Measurements from ENCODE around the gene ARFRP1.
A peak's percentile ranks its signal among the peaks of the same experiment; 100 is the strongest.

ARFRP1 gene, protein sequence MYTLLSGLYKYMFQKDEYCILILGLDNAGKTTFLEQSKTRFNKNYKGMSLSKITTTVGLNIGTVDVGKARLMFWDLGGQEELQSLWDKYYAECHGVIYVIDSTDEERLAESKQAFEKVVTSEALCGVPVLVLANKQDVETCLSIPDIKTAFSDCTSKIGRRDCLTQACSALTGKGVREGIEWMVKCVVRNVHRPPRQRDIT

DNA sequence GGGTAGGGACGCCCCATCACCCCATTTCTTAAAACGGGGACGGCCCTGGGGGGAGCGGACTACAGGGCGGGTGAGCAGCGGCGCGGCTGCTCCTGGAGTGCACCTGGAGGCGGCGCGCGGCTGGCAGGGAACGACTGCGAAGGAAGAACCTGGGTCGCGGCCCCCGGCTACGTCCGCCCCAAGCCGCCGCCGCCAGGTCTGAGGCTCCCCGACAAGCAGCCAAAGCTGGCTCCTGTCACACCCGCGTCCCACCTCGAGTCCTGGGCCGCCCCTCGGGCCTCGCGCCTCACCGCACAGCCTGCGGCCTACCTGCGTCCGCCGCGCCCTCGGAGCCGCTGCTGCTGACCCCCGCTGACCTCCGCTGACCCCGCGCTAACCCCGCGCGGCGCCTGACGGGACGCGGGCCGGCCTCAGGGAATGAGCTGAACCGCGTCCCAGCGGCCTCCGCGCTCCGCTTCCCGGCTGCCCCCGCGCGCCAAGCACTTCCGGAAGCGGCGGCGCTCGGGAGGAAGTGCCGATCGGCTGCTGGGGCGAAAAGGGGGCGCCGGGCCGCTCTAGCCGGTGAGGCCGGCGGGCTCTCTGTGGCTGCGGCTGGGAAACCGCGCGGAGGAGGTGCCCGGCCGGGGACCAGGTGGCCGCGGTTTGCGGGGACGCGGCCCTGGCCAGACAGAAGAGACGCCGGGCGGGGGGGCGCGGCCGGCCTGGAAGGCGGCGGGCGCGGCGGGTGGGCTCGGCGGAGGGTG, at the start of gene ARFRP1, which contains the start of gene ZGPAT:
Gene ARFRP1, minus strand, starts transcription at position 419 of the 743 bp plus-strand sequence. CDS start 885 bp downstream, outside the sequence.
Gene ZGPAT, plus strand, starts transcription at position 482 of the 743 bp plus-strand sequence. CDS start 542 bp downstream, outside the sequence.
- peak; percentile 60 to 79 for DNase-seq

DNA sequence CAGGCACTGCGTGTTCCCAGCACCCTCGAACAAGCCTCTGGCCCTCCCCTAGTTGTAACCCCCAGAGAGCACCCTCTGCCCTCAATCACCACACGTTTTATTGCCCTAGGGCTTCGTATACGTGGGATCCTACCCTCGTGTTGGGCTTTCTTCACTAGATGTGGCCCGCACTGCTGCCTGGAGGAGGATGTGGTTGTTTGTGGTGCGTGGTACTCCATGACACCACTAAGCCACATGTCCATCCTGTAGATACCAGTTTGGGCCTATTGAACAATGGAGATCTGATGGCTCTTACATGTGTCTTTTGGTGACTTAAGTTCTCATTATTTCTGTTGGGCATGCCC, 48.8 kb upstream of the ARFRP1 start:
- DNase-seq: no peak

DNA sequence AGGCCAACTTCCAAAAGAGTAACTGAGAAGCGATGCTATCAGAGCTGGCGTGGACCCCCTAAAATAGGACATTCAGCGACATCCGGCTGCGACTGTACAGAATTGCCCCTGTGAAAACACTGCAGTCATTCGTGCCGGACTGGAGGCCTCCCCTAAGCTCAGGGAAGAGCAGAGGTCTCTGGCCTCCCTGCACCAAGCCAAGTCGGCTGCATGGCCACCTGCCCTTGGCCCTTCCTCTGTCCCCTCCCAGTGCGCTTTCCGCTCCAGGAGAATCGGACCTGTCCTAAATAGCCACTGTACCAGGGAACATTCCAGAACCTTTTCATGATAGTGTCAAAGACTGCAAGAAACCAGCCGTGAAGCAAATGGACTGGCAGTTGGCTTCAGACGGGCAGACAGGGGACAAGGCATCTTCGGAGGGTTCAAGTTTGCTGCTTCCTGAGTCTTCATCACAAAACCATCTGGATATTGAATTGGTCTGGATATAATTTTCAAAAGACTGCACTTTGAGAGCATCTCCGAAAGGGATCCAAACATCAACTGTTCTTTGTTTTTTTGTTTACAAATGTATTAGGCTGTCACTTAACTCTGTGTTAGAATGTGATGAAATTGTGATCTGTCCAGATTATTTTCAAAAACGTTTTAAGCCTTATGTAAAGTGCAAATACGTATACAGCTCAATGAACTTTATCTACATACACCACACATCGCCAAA, 48.3 kb upstream of the ARFRP1 start:
- DNase-seq: no peak

DNA sequence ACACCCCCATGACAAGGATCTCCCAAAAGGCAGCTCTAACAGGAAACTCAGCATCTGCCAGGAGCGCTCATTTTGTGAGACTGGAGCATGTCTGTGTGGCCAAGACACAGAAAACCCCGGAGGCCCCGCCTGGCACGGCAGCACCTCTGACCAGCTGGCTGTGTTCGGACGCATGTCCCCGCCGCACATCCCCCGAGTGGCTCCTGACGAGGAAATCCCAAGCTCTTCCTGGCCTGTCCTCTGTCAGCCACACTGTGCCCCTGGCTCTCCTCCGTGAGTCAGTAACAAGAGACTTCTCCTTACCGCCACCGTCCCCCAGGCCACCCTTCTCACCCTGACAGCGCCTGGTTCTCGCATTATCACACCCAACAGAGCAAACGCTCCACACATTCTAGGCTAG, 46.2 kb upstream of the ARFRP1 start:
- no peak for DNase-seq

DNA sequence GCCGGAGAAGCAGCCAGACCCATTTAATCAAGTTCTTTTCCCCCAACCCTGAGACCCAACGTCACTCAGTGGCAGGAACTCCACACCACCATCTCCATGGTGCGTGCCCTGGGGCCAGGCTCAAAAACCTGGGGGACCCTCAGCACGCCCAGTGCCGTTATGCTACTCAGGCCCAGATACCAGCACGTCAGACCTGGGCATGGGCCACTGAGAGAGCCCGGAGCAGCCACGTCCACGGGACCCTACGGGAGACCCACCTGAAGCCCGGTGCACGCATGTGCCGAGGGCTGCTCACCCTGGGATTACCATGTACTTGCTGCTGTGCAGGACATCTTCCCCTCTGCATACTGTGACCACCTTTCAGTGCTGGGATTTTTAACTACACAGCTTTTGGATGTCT, 45.6 kb upstream of the ARFRP1 start:
- no peak for DNase-seq

DNA sequence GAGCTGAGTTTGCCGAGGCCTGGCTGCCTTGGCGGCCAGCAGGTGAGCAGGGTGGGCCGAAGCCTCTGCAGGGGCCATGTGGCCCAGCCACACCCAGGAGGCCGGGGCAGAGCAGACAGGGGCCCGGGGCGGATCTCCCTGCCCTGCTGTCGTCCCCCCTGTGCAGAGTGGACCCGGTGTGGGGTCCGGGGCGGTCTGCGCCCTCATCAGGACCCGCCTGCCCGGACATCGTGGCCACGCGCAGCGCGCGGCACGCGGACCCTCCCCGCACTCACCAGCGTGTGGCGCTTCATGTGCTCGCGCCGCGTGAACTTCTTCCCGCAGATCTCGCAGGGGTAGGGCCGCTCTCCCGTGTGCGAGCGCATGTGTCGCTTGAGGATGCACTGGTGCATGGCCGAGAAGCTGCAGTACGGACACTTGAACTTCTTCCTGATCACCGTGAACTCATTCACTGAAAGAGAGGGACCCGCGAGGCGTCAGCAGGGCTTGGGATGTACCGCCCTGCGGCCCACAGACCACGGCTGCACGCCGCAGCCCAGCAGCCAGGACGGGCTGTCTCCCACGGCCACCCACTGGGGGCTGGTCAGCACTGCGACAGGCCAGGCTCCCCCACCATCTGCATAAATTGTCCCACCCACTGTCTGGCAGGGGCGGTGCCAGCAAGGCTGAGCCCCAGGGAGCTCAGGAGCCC, 44.8 kb upstream of the ARFRP1 start:
- peak; percentile 24 to 34 for DNase-seq

DNA sequence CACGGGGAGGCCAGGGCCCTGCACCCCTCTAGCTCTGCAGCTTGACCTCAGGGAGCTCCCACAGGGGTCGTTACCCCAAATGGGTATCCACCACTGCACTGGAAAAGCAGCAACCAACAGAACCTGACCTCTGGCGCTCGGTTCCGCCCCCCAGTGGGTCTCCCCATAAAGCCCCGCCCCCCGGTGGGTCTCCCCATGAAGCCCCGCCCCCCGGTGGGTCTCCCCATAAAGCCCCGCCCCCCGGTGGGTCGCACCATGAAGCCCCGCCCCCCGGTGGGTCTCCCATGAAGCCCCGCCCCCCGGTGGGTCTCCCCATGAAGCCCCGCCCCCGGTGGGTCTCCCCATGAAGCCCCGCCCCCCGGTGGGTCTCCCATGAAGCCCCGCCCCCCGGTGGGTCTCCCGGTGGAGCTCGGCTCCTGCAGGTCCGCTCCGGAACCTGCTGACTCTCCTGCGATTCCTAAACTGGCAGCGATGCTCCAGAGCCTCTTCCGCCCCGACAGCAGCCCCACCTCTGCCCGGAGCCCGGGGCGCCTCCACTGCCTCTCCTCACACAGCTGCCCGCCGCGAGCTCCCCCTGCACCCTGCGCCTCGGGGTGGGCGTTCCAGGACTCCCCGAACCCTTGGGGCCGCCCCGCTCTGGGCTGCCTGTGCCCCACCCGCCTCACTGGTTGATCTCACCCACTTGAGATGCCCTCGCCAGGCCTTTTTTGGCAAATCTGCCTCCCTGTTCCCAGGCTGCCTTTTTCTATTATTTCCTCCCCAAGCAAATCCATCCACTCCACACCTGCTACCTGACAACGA, 43.9 kb upstream of the ARFRP1 start:
- no peak for DNase-seq

DNA sequence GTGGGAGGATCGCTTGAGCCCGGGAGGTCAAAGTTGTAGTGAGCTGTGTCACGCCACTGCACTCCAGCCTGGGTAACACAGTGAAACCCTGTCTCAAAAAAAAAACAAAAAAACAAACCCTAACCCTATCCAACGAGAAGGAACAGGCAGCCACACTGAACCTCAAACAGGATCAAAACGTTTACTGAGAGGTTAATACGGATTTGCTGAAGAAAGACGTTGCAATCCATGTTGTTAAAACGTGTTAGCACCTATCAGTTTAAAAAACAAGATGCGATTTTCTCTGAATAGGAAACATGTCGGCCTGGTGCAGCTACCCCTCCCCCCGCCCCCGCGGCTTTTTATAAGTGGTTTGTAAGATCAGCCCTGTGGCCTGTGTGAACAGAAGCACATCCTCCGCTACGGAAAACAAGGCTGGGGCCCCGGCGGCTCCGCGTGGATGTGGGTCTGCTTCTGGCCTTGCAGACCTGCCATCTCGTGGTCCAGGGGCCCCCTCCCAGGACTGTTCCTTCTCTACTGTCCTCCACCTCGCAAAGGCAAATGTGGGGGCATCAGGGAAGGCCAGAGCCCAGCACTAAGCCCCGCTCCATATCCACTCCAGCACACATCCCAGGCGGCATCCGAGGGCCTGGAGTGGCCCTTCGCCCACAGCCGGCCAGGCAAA, 43.2 kb upstream of the ARFRP1 start:
- peak in 1 of 2 experiments; percentile 7 for DNase-seq

DNA sequence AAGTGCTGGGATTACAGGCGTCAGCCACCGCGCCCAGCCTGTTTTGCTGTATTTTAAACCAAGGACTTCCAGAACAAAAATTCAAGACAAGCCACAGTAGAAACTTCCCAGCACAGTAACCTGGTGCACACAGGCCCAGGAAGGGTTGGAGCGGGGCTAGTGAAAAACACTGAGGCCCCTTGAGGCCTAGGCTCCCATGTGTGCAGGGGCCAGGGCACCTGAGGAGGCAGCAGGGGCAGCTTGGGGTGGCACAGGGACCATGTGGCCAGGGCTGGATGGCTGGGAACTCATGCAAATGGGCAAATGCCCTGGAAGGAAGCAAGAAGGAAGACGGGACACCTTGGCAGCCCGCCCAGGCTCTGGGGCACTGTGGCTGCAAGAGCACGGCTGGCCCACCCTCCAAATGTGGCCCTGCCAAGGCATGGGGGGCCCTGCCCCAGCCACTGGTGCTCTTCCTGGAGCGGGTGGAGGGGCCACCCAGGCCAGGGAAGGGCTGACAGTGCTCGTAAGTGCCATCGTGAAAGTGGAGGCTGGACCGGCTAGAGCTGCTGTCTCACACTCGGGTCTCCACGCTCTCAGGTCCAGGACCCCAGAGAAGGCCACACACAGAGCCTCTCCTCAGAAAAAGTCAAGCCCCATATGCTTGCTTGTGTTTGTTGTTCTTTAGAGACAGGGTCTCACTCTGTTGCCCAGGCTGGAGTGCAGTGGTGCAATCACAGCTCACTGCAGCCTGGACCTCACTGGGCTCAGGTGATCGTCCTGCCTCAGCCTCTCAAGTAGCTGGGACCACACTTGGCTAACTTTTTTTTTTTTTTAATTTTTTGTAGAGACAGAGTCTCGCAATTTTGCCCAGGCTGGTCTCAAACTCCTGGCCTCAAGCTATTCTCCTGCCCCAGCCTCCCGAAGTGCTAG, 42.1 kb upstream of the ARFRP1 start:
- DNase-seq: no peak

DNA sequence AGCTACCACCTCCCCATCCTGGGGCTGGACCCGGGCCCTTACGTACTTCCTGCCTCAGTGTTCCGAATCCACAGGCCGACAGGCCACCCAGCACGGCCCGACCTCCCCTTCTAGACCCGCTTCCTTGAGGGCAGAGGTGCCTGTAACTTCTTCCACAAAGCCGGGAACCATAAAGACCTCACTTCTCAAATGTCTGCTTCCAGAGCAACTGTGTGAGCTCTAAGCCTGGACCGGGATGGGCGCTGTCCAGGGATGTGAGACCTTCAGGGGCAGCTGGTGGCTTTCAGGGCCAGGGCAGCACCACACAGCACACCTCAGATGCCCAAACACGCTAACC, 41.1 kb upstream of the ARFRP1 start:
- no peak for DNase-seq

DNA sequence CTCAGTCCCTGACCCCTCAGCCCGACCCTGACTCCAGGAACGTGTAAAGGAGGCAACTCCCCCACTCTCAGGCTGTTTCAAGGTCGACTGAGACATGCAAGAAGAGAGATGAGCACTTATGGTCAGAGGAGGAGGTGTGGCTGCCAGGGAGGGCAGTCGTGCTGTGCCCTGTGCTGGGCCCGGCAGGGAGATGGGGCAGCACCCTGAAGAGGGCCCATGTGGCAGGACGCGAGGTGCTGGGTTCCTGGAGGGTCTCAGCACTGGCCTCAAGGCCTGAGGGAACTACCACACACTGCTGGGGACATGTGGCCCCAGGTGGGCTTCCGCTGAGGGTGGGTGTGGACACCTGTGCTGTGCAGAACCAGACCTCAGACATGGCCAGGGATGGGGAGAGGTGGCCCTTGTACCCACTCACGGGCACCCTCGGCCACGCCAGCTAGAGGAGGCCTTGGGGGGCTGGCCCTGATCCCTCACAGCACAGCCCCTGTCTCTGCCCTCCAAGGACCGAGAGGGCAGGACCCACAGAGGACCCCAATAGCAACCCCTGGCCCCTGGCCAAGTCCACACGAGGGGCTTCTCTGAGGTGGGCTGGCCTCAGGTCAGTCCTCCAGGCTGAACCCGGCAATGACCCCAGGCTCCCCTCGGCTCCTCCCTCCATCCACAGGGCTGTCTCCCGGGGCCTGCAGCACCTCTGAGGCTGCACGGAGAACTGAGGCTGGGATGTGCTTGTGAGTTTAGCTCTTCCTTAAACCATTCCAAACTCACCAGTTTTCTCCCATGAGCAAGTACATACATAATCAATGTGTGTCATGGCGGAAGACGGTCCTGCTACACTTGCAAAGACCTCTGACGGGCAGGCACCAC, 40.5 kb upstream of the ARFRP1 start:
- DNase-seq: no peak

DNA sequence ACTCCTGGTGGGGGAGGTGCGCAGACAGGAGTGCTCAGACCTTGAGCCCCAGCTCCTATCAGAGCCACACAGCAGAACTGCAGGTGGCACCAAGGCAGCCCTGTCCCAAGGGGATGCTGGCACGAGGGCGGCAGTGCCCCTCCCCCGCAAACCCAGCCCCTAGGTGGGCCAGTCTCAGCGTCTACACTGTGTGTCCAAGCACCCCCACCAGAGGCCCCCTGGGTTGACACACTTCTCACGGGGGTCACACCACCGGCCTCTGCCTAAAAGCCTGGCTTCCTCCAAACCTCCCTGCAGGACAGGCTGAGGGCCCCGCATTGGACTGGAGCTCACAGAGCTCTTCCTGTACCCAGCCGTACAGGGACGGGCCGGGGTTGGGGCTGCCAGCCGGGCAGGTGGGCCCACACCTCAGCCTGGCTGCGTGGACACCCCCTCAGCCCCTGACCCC, 39.9 kb upstream of the ARFRP1 start:
- DNase-seq: no peak

DNA sequence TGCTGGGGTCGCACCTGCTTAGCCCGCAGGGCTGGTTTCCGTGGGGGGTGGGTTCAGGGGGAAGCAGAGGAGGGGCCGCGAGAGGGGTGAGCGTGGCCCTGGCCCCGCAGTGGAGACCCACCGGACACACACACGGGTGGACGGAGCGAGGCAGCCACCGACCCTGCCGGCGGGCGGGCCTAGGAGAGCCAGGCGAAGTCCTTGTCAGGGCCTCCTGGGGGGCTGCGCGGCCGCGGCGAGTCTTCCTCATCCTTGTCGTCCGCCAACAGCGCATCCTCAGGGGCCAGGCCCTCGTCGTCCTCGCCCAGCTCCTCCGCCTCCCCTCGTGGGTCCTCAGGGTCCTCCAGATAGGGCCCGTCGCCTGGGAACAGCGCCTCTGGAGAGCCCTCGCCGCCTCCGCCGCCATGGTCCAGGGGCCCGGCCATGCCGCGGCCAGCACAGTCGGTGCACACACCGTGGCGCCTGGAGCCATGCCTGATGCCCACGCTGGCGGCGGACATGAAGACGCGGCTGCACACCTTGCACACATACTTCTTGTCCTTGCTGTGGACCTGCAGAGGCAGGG, 39.1 kb upstream of the ARFRP1 start:
- no peak for DNase-seq

DNA sequence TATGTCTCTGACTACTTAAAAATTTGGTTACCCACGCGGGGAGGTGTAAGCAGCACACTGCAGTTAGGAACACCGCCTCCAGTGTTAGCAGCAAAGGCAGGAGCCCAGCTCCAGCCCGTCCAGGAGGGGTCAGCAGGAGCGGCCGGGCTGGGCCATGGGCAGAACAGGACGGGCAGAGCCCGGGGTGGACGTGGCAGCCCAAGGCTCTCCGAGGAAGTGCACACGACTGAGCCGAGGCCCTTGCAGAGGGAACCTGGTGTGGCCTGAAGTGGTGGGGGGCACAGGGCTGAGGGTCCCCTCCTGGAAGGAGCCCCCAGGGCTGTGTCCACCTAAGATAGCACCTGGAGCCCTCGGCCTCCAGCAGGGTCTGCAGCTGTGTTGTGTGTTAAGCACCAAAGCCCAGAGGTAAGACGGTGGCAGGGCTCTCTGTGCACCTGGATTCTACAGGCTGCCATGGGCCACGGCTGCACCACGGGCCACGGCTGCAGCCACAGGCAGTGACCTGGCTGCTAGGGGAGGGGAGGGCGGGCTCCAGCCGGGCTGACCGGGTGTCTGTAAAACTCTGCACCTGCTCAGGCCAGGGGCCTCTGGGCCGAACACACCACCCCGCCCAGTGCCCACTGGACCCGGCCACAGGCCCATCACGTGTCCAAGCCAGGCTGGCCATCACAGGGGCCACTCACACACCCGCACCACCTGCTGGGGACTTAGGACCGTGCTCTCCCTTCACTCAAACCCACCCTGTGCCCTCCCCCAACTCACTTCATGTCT, 38.4 kb upstream of the ARFRP1 start:
- no peak for DNase-seq

DNA sequence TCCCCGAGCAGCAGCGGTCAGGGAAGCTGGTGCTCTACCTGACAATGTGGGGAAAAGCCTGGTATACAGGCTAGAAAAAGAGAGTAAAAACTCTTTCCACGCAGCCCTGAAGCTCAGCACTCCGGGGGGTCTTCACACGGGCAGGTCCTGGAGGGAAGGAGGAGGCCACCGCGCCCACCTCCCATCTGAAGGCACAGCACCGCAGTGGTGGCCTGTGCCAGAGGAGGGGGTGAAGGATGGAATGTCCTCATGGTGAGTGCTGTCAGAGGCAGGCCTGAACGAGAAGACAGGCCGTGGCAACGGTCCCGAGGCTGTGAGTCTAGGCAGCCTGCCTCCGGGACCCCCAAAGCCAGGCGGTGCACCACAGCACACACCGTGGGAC, 37.6 kb upstream of the ARFRP1 start:
- no peak for DNase-seq

DNA sequence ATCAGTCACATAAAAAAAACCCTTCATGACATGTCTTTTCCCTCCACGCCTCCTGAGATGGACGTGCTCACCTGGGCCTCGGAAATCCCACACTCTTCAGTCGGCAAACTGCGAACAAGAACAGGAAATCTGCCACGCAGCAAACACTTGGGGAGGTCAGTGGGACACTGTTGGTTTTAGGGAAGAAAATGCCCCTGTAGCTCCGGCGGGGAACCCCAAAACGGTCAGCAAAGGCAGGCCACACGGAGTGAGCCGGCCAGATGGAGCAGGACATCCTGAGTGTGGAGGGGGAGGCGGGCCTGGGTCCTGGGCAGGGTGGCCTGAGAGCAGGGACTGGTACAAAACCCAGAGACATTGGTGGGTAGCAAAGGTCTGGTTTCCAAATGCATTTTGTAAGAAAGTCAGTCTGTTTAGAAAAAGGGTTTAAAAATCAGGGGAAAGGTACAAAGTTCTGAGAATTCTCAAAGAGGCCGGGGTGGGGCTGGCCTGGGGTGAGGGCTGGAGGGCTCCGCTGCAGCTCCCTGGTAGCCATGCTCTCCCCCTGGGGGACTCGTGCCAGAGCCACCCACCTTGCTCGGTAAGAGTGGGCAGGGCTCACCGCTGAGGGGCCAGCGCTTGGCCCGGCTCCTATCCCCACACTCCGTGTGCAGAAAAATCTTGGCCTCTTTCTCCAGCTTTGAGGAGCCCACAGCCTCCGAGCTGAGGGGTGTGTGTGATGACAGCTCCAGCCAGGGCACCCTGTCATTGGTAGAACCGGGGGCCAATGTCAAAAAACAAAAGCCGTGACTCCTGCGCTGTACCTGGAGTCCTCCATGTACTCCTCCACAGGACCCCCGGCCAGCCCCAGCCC, 37.0 kb upstream of the ARFRP1 start:
- DNase-seq: no peak

DNA sequence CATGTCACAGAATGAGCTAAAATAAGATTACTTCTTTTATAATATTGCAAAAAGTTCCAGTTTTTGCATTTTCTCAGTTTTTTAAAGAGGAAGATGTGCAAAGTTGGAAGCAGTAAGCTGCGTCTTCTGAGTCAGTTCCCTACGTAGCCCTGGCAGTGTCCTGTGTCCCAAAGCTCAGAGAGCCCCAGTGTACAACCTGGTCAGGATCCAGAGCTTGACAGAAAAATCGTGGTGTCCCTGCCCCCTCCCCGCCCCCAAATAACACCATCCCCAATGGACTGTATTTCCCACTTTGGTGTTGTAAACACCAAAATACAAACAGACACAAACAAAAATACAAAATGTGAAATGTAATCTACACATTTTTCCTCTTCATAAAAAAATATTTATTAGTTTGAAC, 36.4 kb upstream of the ARFRP1 start:
- no peak for DNase-seq

All from NCI-H187 (cell line).